GM18951 (cell line): Measurements from ENCODE around the gene DPY30.
"Not testable (repeated sequence)": the region's sequence is repeated elsewhere in the genome, so short reads cannot be mapped to it uniquely, and the experiment has no call there.

Experiments
- POLR2A ChIP-seq: IDR thresholded peaks from 4 replicates; pipeline ENCODE4 v1.6.1; 2011; ENCODE audit warnings: mild to moderate bottlenecking; ENCODE audit not compliant: insufficient read length, insufficient read depth; ENCODE audit errors: extremely low read depth
- in situ Hi-C: fragments of 300-500 bp; cut with MboI; formaldehyde crosslinking; loops from one replicate; pipeline ENCODE4 v1.12.0; 2022; ENCODE audit warnings: low sequenced_read_pairs, mixed read lengths, inconsistent platforms; ENCODE audit not compliant: unreplicated experiment

The DPY30 gene

DNA sequence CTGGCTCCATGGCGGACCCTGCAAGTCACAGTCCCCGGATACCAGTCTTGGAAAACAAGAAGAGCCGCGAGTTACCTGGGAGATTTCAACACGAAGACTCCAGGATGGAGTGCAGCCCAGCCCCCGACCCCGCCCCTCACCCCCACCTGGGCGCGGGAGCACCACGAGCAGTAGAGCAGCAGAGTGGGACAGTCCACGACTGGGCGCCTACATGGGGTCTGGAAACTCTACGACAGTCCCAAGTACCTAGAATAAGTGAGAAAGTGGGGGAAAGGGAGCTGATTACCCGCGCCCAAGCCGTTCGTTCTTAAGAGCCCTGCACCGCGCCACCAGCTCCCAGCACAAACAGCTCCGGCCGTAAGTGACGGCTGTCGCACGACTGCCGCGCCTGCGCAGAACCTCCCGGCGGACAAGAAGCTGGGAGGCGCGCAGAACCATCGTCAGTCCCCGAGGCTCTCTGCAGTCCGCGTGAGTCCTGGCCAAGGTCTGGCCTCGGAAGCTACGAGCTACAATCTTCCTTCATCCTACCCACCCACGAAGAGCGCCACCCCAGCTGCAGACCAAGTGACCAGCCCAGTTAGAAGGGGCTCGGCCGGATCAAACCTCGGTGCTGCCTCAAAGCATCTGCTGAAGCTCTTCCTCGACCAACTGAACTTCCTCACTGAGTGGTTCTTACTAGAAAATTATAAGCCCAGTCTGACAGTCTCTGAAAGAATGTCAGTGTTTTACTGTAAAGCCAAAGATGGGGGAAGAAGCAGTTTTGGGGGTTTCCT, at the start of gene DPY30:
Gene DPY30 (minus strand): TSS at position 359 of the 773 bp plus-strand sequence. CDS start 349 bp downstream, at position 10.
- in situ Hi-C loops, result no loop called here
- TF ChIP-seq POLR2A, result peak; percentile 98

- no peak for TF ChIP-seq POLR2A
- in situ Hi-C loops, result no loop called here
Measured at GRCh38 chr2:32074134-32074506, 34.5 kb upstream of the DPY30 start.

GRCh38 chr2:32067549-32067948, 27.9 kb upstream of the DPY30 start:
- in situ Hi-C loops, result no loop called here
- no peak for TF ChIP-seq POLR2A

GRCh38 chr2:32064713-32065112, 25.1 kb upstream of the DPY30 start:
- no peak for TF ChIP-seq POLR2A
- in situ Hi-C loops, result no loop called here

DNA sequence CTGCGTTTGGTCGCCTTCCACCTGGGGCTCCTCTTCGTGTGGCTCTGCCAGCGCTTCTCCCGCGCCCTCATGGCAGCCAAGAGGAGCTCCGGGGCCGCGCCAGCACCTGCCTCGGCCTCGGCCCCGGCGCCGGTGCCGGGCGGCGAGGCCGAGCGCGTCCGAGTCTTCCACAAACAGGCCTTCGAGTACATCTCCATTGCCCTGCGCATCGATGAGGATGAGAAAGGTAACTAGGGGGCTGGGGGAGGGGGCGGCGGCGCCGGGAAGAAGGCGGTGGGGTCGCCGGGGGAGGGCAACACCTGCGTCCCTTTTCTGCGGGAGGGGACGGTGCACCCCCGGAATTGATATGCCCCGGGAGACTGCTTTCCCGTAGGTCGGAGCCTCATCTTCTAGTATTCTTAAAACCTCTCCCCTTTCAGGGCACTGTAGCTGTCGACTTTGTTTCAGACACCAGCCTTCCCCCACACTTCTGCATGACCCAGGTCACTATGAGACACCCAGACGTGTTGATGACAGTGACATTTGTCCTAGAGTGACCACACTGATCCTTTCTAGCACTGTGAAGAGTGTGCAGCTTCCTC, 24.5 kb upstream of the DPY30 start:
- in situ Hi-C loops, result no loop called here
- TF ChIP-seq POLR2A, result peak; percentile 70

DNA sequence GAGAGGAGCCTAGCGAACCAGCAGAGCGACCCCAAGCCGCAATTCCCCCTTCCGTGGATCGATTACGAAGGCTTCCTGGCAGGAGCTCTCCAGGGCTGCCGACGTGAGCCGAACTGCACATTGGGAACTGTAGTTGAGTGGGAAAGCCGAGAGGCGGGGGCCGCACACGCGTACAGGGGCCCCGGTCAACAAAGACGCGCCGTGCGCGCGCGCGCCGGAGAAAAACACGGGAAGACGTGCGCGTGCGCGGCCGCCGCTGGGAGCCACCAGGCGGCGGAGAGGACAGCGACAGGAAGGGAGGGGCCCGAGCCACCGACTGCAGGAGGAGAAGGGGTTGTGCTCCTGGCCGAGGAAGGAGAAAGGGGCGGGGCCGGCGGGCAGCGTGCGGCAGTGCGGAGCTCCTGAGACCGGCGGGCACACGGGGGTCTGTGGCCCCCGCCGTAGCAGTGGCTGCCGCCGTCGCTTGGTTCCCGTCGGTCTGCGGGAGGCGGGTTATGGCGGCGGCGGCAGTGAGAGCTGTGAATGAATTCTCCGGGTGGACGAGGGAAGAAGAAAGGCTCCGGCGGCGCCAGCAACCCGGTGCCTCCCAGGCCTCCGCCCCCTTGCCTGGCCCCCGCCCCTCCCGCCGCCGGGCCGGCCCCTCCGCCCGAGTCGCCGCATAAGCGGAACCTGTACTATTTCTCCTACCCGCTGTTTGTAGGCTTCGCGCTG, 23.9 kb upstream of the DPY30 start, which contains the start of gene SPAST:
Gene SPAST (plus strand): TSS at position 247 of the 711 bp plus-strand sequence. CDS start 276 bp downstream, at position 523.
- in situ Hi-C loops, result no loop called here
- TF ChIP-seq POLR2A, result peak; percentile 73

GRCh38 chr2:32061973-32062861, 22.6 kb upstream of the DPY30 start:
- TF ChIP-seq POLR2A, result no peak
- in situ Hi-C loops, result no loop called here

DNA sequence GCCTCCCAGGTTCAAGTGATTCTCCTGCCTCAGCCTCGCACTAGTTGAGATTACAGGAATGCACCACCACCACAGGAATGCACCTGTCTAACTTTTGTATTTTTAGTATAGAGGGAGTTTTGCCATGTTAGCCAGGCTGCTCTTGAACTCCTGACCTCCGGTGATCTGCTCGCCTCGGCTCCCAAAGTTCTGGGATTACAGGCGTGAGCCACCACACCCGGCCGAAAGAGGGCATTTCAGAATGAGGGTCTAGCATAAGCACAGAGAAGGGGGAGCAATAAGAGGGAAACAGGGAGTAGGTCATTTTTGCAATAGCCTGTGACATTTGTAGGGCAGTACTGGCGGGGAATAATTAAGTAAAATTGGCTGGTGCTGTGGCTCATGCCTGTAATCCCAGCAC, 21.8 kb upstream of the DPY30 start:
- in situ Hi-C loops, result no loop called here
- TF ChIP-seq POLR2A, result no peak

DNA sequence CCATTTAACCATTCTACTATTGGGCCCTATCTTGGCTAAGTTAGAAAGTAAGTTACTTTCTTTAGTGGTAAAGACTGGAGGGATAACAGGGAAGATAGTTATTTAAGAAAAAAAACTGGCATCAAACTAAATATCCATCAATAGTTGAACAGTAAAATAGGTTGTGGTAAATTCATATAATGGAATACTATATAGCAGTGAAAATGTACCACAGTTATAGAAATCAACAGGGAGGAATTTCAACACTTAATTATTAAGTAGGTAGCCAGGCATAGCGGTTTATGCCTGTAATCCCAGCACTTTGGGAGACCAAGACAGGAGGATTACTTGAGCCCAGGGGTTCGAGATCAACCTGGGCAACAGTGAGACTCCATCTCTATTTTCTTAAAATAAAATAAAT, 20.7 kb upstream of the DPY30 start:
- TF ChIP-seq POLR2A, result no peak
- in situ Hi-C loops, result no loop called here

GRCh38 chr2:32058130-32058529, 18.5 kb upstream of the DPY30 start:
- in situ Hi-C loops, result no loop called here
- TF ChIP-seq POLR2A, result no peak

- in situ Hi-C loops, result not testable (repeated sequence)
Measured at GRCh38 chr2:32054583-32054982, 15.0 kb upstream of the DPY30 start.

DNA sequence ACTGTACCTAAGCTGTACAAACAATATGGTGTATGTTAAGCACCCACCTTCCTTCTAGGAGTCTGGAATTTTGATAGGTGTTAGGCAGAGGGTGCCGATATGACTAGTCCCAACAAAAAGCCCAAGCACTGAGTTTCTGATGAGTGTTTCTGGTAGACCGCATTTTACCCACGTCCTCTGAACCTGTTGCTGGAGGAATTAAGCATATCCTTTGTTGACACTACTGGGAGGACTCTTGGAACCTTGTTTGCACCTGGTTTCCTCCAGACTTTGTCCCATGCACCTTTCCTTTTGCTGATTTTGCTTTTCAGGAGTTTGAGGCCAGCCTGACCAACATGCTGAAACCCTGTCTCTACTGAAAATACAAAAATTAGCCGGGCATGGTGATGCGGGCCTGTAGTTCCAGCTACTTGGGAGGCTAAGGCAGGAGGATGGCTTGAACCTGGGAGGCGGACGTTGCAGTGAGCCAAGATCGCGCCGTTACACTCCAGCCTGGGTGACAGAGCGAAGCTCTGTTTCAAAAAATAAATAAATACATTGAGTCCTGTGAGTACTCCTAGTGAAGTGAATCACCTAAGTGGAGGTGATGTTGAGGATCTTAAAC, 12.3 kb upstream of the DPY30 start:
- TF ChIP-seq POLR2A, result no peak
- in situ Hi-C loops, result no loop called here
